HepG2 (cell line): Measurements from ENCODE around the gene KLC4. TPM values are rescaled to one million over a fixed set of nuclear protein-coding genes. Genes with fewer than 3 reads are reported as not detected.

Experiments
- ATM ChIP-seq: fragments of 450-650 bp; IDR thresholded peaks from 2 replicates; pipeline ENCODE4 v1.7.1; 2017; ENCODE audit warnings: mild to moderate bottlenecking, borderline replicate concordance
- ELF3 ChIP-seq: IDR thresholded peaks from 2 replicates; pipeline ENCODE4 v1.6.1; 2016; ENCODE audit warnings: missing genetic modification reagents, missing compliant biosample characterization
- FOSL2 ChIP-seq: sonication (generic); formaldehyde crosslinking; IDR thresholded peaks from 2 replicates; pipeline ENCODE4 v1.4.0; 2020; ENCODE audit warnings: missing genetic modification reagents
- MBD4 ChIP-seq: IDR thresholded peaks from 2 replicates; pipeline ENCODE4 v1.6.1; 2012; ENCODE audit warnings: low read length, inconsistent platforms, borderline replicate concordance
- MED13 ChIP-seq: sonication (generic); formaldehyde crosslinking; IDR thresholded peaks from 2 replicates; pipeline ENCODE4 v1.5.0; 2020; ENCODE audit warnings: missing genetic modification reagents
- MXD4 ChIP-seq: IDR thresholded peaks from 2 replicates; pipeline ENCODE4 v1.6.1; 2016; ENCODE audit warnings: mild to moderate bottlenecking, missing biosample characterization, missing genetic modification reagents
- POGZ ChIP-seq: sonication (generic); formaldehyde crosslinking; IDR thresholded peaks from 2 replicates; pipeline ENCODE4 v1.4.0; 2020; ENCODE audit warnings: mild to moderate bottlenecking, missing genetic modification reagents
- POLR2AphosphoS5 ChIP-seq: IDR thresholded peaks from 2 replicates; pipeline ENCODE4 v1.6.1; 2012; ENCODE audit warnings: low read depth, low read length
- SALL1 ChIP-seq: sonication (generic); formaldehyde crosslinking; IDR thresholded peaks from 2 replicates; pipeline ENCODE4 v1.8.0; 2022; ENCODE audit warnings: mild to moderate bottlenecking, missing genetic modification reagents
- SNAI1 ChIP-seq: sonication (generic); formaldehyde crosslinking; IDR thresholded peaks from 2 replicates; pipeline ENCODE4 v1.5.0; 2020; ENCODE audit warnings: mild to moderate bottlenecking, missing genetic modification reagents, borderline replicate concordance
- SYNCRIP ChIP-seq: fragments of 200-400 bp; formaldehyde crosslinking; IDR thresholded peaks from 2 replicates; pipeline ENCODE4 v1.6.1; 2018; ENCODE audit warnings: mild to moderate bottlenecking, low read depth, low read length; ENCODE audit not compliant: insufficient read depth
- ZNF138 ChIP-seq: sonication (generic); formaldehyde crosslinking; IDR thresholded peaks from 2 replicates; pipeline ENCODE4 v1.5.0; 2020; ENCODE audit warnings: mild to moderate bottlenecking, low read depth, missing genetic modification reagents
- ZNF343 ChIP-seq: sonication (generic); formaldehyde crosslinking; IDR thresholded peaks from 2 replicates; pipeline ENCODE4 v1.4.0; 2020; ENCODE audit warnings: mild to moderate bottlenecking, missing genetic modification reagents
- ZNF543 ChIP-seq: sonication (generic); formaldehyde crosslinking; IDR thresholded peaks from 2 replicates; pipeline ENCODE4 v1.4.0; 2020; ENCODE audit warnings: mild to moderate bottlenecking, missing genetic modification reagents
- polyA plus RNA-seq, 8 experiments: library from polyadenylated mRNA; depleted of rRNA in 3 of 8; stranded (reverse) in 7 of 8; unstranded in 1 of 8; fragments of >200 nt; fragmentation: Illumina TruSeq in 4 of 8; extraction: Trizol in 4 of 8; gene quantifications; 2 replicates each; pipeline versions ENCODE4 v1.2.1 to v1.2.3, GENCODE V29; 2011 to 2016; ENCODE audit warnings: low read depth in 4 of 8, missing spikeins in 1 of 8, mixed read lengths in 1 of 8; ENCODE audit not compliant: insufficient read depth in 1 of 8
- total RNA-seq, 5 experiments: library from RNA; depleted of rRNA; stranded (reverse); fragments of >200 nt; fragmentation: Illumina TruSeq; extraction: Trizol; gene quantifications; 2 replicates each; pipeline ENCODE4 v1.2.3, GENCODE V29; 2016; ENCODE audit warnings: low read depth in 1 of 5
- TF ChIP-seq, protein P1 (sequence below): sonication (generic); formaldehyde crosslinking; IDR thresholded peaks from 2 replicates; pipeline ENCODE4 v1.5.1; 2020; ENCODE audit warnings: mild to moderate bottlenecking, missing genetic modification reagents, borderline replicate concordance
- TF ChIP-seq, protein P2 (sequence below): sonication (generic); formaldehyde crosslinking; conservative IDR thresholded peaks from 2 replicates; pipeline ENCODE4 v1.5.0; 2020; ENCODE audit warnings: missing genetic modification reagents
- TF ChIP-seq, protein P3 (sequence below): sonication (generic); formaldehyde crosslinking; IDR thresholded peaks from 2 replicates; pipeline ENCODE4 v1.4.0; 2020; ENCODE audit warnings: mild to moderate bottlenecking, missing genetic modification reagents

Gene KLC4
- total and polyA plus RNA-seq, 2 of the 13 experiments (the other 11 are each of a cell fraction or from before 2014, with no cell fraction given), result 45.4 to 70.4 TPM

DNA sequence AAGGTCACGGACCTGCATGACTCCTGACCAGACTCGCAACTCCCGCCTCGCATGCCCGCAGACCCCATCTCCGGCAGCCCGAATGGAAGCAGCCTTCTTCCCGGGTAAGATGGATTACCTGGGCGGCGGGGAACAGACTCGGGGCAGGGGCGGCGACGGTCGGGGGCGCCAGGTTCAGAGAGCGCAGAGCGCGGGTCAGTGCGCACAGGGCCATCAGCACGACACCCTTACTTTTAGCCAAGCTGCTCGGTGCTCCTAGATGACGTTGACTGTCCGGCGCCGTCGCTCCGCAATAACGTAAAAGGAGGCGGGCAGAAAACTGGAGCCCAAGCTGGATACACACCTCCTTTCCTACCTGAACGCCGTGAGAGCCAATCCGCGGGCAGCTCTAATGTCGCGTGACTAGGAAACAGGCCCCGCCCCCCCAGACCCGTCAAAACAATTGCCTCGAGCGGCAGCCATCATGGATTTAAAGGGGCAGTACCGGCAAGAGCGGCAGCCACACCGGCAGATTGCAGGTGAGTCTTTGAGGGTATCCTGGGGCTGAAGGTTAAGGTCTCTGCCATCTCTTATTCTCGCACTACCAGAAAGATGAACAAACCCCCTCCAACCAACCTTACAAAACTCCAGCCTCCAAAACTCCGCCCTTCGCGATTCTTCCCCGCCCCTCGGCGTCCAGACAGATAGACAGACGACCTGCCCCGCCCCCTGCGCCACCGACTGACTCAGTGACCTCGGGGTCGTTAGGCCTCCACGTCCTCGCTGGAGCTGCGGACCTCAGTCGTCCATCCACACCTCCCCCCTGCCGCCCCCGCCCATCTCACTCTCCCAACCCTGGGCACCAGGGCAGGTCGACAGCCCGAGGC, at the start of gene KLC4, which contains the start of gene MRPL2 (continued):
- peak; percentile 70 for TF ChIP-seq SALL1 (CRISPR knock-in tag)
- TF ChIP-seq POGZ (CRISPR knock-in tag), result peak; percentile 82
- peak; percentile 80; the same call in 1 of the 2 replicates for TF ChIP-seq SNAI1 (CRISPR knock-in tag)
- TF ChIP-seq ZNF343 (CRISPR knock-in tag), result no peak
- peak; percentile 27 for TF ChIP-seq ELF3
- no peak for TF ChIP-seq MED13 (CRISPR knock-in tag)
- TF ChIP-seq ZNF543 (CRISPR knock-in tag), result peak; percentile 41; the same call in 1 of the 2 replicates
- TF ChIP-seq, protein P1, sequence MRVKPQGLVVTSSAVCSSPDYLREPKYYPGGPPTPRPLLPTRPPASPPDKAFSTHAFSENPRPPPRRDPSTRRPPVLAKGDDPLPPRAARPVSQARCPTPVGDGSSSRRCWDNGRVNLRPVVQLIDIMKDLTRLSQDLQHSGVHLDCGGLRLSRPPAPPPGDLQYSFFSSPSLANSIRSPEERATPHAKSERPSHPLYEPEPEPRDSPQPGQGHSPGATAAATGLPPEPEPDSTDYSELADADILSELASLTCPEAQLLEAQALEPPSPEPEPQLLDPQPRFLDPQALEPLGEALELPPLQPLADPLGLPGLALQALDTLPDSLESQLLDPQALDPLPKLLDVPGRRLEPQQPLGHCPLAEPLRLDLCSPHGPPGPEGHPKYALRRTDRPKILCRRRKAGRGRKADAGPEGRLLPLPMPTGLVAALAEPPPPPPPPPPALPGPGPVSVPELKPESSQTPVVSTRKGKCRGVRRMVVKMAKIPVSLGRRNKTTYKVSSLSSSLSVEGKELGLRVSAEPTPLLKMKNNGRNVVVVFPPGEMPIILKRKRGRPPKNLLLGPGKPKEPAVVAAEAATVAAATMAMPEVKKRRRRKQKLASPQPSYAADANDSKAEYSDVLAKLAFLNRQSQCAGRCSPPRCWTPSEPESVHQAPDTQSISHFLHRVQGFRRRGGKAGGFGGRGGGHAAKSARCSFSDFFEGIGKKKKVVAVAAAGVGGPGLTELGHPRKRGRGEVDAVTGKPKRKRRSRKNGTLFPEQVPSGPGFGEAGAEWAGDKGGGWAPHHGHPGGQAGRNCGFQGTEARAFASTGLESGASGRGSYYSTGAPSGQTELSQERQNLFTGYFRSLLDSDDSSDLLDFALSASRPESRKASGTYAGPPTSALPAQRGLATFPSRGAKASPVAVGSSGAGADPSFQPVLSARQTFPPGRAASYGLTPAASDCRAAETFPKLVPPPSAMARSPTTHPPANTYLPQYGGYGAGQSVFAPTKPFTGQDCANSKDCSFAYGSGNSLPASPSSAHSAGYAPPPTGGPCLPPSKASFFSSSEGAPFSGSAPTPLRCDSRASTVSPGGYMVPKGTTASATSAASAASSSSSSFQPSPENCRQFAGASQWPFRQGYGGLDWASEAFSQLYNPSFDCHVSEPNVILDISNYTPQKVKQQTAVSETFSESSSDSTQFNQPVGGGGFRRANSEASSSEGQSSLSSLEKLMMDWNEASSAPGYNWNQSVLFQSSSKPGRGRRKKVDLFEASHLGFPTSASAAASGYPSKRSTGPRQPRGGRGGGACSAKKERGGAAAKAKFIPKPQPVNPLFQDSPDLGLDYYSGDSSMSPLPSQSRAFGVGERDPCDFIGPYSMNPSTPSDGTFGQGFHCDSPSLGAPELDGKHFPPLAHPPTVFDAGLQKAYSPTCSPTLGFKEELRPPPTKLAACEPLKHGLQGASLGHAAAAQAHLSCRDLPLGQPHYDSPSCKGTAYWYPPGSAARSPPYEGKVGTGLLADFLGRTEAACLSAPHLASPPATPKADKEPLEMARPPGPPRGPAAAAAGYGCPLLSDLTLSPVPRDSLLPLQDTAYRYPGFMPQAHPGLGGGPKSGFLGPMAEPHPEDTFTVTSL (CRISPR knock-in tag), result peak; percentile 56; the same call in 1 of the 2 replicates
- TF ChIP-seq POLR2AphosphoS5, result peak; percentile 90
- peak; percentile 69; the same call in 1 of the 2 replicates for TF ChIP-seq MXD4 (CRISPR knock-in tag)
- TF ChIP-seq FOSL2 (CRISPR knock-in tag), result peak; percentile 85
- no peak for TF ChIP-seq SYNCRIP
- TF ChIP-seq ZNF138, result no peak
- TF ChIP-seq, protein P2, sequence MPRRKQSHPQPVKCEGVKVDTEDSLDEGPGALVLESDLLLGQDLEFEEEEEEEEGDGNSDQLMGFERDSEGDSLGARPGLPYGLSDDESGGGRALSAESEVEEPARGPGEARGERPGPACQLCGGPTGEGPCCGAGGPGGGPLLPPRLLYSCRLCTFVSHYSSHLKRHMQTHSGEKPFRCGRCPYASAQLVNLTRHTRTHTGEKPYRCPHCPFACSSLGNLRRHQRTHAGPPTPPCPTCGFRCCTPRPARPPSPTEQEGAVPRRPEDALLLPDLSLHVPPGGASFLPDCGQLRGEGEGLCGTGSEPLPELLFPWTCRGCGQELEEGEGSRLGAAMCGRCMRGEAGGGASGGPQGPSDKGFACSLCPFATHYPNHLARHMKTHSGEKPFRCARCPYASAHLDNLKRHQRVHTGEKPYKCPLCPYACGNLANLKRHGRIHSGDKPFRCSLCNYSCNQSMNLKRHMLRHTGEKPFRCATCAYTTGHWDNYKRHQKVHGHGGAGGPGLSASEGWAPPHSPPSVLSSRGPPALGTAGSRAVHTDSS, result no peak
- TF ChIP-seq, protein P3, sequence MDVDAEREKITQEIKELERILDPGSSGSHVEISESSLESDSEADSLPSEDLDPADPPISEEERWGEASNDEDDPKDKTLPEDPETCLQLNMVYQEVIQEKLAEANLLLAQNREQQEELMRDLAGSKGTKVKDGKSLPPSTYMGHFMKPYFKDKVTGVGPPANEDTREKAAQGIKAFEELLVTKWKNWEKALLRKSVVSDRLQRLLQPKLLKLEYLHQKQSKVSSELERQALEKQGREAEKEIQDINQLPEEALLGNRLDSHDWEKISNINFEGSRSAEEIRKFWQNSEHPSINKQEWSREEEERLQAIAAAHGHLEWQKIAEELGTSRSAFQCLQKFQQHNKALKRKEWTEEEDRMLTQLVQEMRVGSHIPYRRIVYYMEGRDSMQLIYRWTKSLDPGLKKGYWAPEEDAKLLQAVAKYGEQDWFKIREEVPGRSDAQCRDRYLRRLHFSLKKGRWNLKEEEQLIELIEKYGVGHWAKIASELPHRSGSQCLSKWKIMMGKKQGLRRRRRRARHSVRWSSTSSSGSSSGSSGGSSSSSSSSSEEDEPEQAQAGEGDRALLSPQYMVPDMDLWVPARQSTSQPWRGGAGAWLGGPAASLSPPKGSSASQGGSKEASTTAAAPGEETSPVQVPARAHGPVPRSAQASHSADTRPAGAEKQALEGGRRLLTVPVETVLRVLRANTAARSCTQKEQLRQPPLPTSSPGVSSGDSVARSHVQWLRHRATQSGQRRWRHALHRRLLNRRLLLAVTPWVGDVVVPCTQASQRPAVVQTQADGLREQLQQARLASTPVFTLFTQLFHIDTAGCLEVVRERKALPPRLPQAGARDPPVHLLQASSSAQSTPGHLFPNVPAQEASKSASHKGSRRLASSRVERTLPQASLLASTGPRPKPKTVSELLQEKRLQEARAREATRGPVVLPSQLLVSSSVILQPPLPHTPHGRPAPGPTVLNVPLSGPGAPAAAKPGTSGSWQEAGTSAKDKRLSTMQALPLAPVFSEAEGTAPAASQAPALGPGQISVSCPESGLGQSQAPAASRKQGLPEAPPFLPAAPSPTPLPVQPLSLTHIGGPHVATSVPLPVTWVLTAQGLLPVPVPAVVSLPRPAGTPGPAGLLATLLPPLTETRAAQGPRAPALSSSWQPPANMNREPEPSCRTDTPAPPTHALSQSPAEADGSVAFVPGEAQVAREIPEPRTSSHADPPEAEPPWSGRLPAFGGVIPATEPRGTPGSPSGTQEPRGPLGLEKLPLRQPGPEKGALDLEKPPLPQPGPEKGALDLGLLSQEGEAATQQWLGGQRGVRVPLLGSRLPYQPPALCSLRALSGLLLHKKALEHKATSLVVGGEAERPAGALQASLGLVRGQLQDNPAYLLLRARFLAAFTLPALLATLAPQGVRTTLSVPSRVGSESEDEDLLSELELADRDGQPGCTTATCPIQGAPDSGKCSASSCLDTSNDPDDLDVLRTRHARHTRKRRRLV (CRISPR knock-in tag), result peak; percentile 66; the same call in 1 of the 2 replicates
- TF ChIP-seq MBD4, result no peak
- TF ChIP-seq ATM, result no peak
